H1 (cell line): ENCODE measurements around the gene HMG20A. TPM values are rescaled to one million over a fixed set of nuclear protein-coding genes. Genes with fewer than 3 reads are reported as not detected.

Source experiments
- CTCF ChIA-PET: fragments of 300-600 bp; sonication (Branson Sonifier 250); formaldehyde crosslinking; loops from one replicate; lab custom pipeline; 2021; ENCODE audit not compliant: partially characterized antibody; lab: Charles Lee
- POLR2A ChIA-PET: fragments of 300-600 bp; sonication (Branson Sonifier 250); formaldehyde crosslinking; loops from one replicate; lab custom pipeline; 2021; ENCODE audit warnings: inconsistent platforms; ENCODE audit not compliant: partially characterized antibody; lab: Charles Lee
- DNase-seq, 2 experiments: peaks; one replicate each; pipeline versions ENCODE4 v3.0.0 to v3.0.0-alpha.2; 2010 to 2022; ENCODE audit warnings: low spot score in 2 of 2, low read depth in 1 of 2, mixed read lengths in 1 of 2
- FAIRE-seq: peaks from 2 replicates; lab custom pipeline; 2011; peaks lifted over from hg19 to GRCh38; lab: Jason Lieb, UNC
- H2AFZ ChIP-seq: 2 replicates; pipeline ENCODE4 v1.8.1; 2012; ENCODE audit warnings: low read length, inconsistent platforms
- H2AK5ac ChIP-seq: 2 replicates; pipeline ENCODE4 v1.6.1; 2013; ENCODE audit warnings: low read depth, low read length
- H2BK120ac ChIP-seq: replicated peaks from 2 replicates; pipeline ENCODE3; 2013; ENCODE audit warnings: low read depth, low read length, inconsistent platforms
- H2BK12ac ChIP-seq: 2 replicates; pipeline ENCODE4 v1.6.1; 2013; ENCODE audit warnings: low read depth, low read length
- H2BK15ac ChIP-seq: 2 replicates; pipeline ENCODE4 v1.6.1; 2013; ENCODE audit warnings: low read length
- H2BK20ac ChIP-seq: 2 replicates; pipeline ENCODE4 v1.6.1; 2013; ENCODE audit warnings: low read length
- H2BK5ac ChIP-seq: 2 replicates; pipeline ENCODE4 v1.6.1; 2013; ENCODE audit warnings: low read depth, low read length
- H3K14ac ChIP-seq: 2 replicates; pipeline ENCODE4 v1.6.1; 2013; ENCODE audit warnings: inconsistent platforms; ENCODE audit not compliant: insufficient read length
- H3K18ac ChIP-seq: 2 replicates; pipeline ENCODE4 v1.6.1; 2013; ENCODE audit warnings: low read length; ENCODE audit errors: extremely low read depth
- H3K23ac ChIP-seq: 2 replicates; pipeline ENCODE4 v1.6.1; 2013; ENCODE audit warnings: inconsistent platforms; ENCODE audit not compliant: insufficient read length
- H3K23me2 ChIP-seq: 2 replicates; pipeline ENCODE4 v1.6.1; 2013; ENCODE audit warnings: low read depth, low read length
- H3K27ac ChIP-seq: 2 replicates; pipeline ENCODE4 v1.6.1; 2011; ENCODE audit warnings: low read depth, low read length, inconsistent platforms
- H3K27me3 ChIP-seq, 4 experiments: replicated peaks in 1 of 4; 1 replicate in 1 of 4; 2 replicates in 3 of 4; pipeline versions ENCODE4 v1.6.1 to v1.8.1; 2011 to 2013; ENCODE audit warnings: low read length in 3 of 4, mild to moderate bottlenecking in 3 of 4, inconsistent platforms in 2 of 4, mixed read lengths in 2 of 4, moderate library complexity in 1 of 4; ENCODE audit not compliant: control insufficient read depth in 3 of 4, insufficient read depth in 3 of 4; ENCODE audit errors: extremely low read depth in 1 of 4
- H3K36me3 ChIP-seq, 4 experiments: 2 replicates each; pipeline versions ENCODE4 v1.6.1 to v1.8.1; 2011 to 2013; ENCODE audit warnings: mild to moderate bottlenecking in 4 of 4, low read length in 3 of 4, moderate library complexity in 2 of 4, control low read depth in 1 of 4, inconsistent platforms in 1 of 4; ENCODE audit not compliant: insufficient read depth in 4 of 4, control insufficient read depth in 2 of 4
- H3K4ac ChIP-seq: replicated peaks from 2 replicates; pipeline ENCODE3; 2013; ENCODE audit warnings: low read length, low read depth, mixed read lengths, inconsistent platforms; ENCODE audit not compliant: insufficient read length
- H3K4me1 ChIP-seq, 4 experiments: replicated peaks in 1 of 4; 1 replicate in 1 of 4; 2 replicates in 3 of 4; pipeline versions ENCODE4 v1.6.1 to v1.8.1; 2011 to 2013; ENCODE audit warnings: low read length in 3 of 4, inconsistent platforms in 2 of 4, mixed read lengths in 1 of 4; ENCODE audit not compliant: insufficient read depth in 4 of 4, control insufficient read depth in 3 of 4
- H3K4me2 ChIP-seq, 2 experiments: 2 replicates each; pipeline versions ENCODE4 v1.6.1 to v1.8.1; 2011 to 2013; ENCODE audit warnings: low read depth in 2 of 2, low read length in 2 of 2, control low read depth in 1 of 2, inconsistent platforms in 1 of 2, mild to moderate bottlenecking in 1 of 2; ENCODE audit not compliant: insufficient read depth in 1 of 2
- H3K4me3 ChIP-seq, 4 experiments: fragments of 200-600, 300-600 bp in 1 of 4; sonication (generic), shearing (Covaris generic), sonication (Bioruptor Twin) in 1 of 4; 2 replicates each; pipeline versions ENCODE4 v1.5.1 to v1.8.1; 2011 to 2016; ENCODE audit warnings: low read length in 4 of 4, low read depth in 3 of 4, control low read depth in 2 of 4, inconsistent platforms in 2 of 4, mild to moderate bottlenecking in 2 of 4, mixed read lengths in 1 of 4, moderate library complexity in 1 of 4; ENCODE audit not compliant: insufficient read depth in 2 of 4; ENCODE audit errors: extremely low read depth in 1 of 4
- H3K56ac ChIP-seq: replicated peaks from 2 replicates; pipeline ENCODE3; 2013; ENCODE audit warnings: low read depth, mild to moderate bottlenecking, mixed read lengths, low read length, inconsistent platforms; ENCODE audit not compliant: insufficient read length
- H3K79me1 ChIP-seq: 2 replicates; pipeline ENCODE4 v1.6.1; 2013; ENCODE audit warnings: low read depth, low read length, control low read depth
- H3K79me2 ChIP-seq, 2 experiments: 2 replicates each; pipeline versions ENCODE4 v1.6.1 to v1.8.1; 2012 to 2013; ENCODE audit warnings: low read length in 2 of 2, mild to moderate bottlenecking in 2 of 2, inconsistent platforms in 1 of 2; ENCODE audit not compliant: insufficient read depth in 2 of 2, control insufficient read depth in 1 of 2
- H3K9ac ChIP-seq, 4 experiments: replicated peaks in 1 of 4; 1 replicate in 1 of 4; 2 replicates in 3 of 4; pipeline versions ENCODE4 v1.6.1 to v1.8.1; 2011 to 2013; ENCODE audit warnings: low read depth in 3 of 4, low read length in 3 of 4, control low read depth in 2 of 4, mild to moderate bottlenecking in 2 of 4, moderate library complexity in 2 of 4, inconsistent platforms in 1 of 4; ENCODE audit errors: extremely low read depth in 1 of 4
- H3K9me3 ChIP-seq, 2 experiments: 2 replicates each; pipeline versions ENCODE4 v1.6.1 to v1.8.1; 2012 to 2013; ENCODE audit warnings: mild to moderate bottlenecking in 2 of 2, moderate library complexity in 2 of 2, control low read depth in 1 of 2, inconsistent platforms in 1 of 2, low read depth in 1 of 2, low read length in 1 of 2, mixed read lengths in 1 of 2; ENCODE audit not compliant: insufficient read depth in 2 of 2
- H4K20me1 ChIP-seq, 2 experiments: replicated peaks in 1 of 2; 2 replicates each; pipeline versions ENCODE3 to v1.8.1; 2011 to 2013; ENCODE audit warnings: inconsistent platforms in 2 of 2, low read length in 2 of 2, mild to moderate bottlenecking in 1 of 2; ENCODE audit not compliant: insufficient read depth in 2 of 2, control insufficient read depth in 1 of 2
- H4K5ac ChIP-seq: 2 replicates; pipeline ENCODE4 v1.6.1; 2013; ENCODE audit warnings: low read length, low read depth, mixed read lengths, inconsistent platforms; ENCODE audit not compliant: insufficient read length
- H4K8ac ChIP-seq: 2 replicates; pipeline ENCODE4 v1.8.0; 2013; ENCODE audit warnings: mild to moderate bottlenecking, moderate library complexity, low read length, inconsistent platforms; ENCODE audit not compliant: insufficient read depth; ENCODE audit errors: extremely low read depth
- H4K91ac ChIP-seq: replicated peaks from 2 replicates; pipeline ENCODE3; 2013; ENCODE audit warnings: low read length, mixed read lengths, inconsistent platforms; ENCODE audit not compliant: insufficient read length
- ATF3 ChIP-seq: IDR thresholded peaks from 2 replicates; pipeline ENCODE4 v1.6.1; 2011; ENCODE audit warnings: low read depth, mild to moderate bottlenecking, low read length; ENCODE audit not compliant: insufficient read depth
- CBX5 ChIP-seq: fragments of 300-800, 300-1000 bp; sonication (generic); IDR thresholded peaks from 2 replicates; pipeline ENCODE4 v1.7.1; 2016; ENCODE audit warnings: antibody characterized with exemption, low read length, low read depth
- CEBPB ChIP-seq: IDR thresholded peaks from 2 replicates; pipeline ENCODE4 v1.6.1; 2012; ENCODE audit warnings: low read depth, low read length
- CREB1 ChIP-seq: IDR thresholded peaks from 2 replicates; pipeline ENCODE4 v1.6.1; 2012; ENCODE audit warnings: inconsistent platforms
- EZH2 ChIP-seq: fragments of 200-600 bp; sonication (generic); IDR thresholded peaks from 2 replicates; pipeline ENCODE4 v1.7.1; 2012; ENCODE audit warnings: low read depth, mild to moderate bottlenecking, moderate library complexity, low read length, inconsistent platforms; ENCODE audit not compliant: severe bottlenecking
- FOSL1 ChIP-seq: IDR thresholded peaks from 2 replicates; pipeline ENCODE4 v1.6.1; 2011; ENCODE audit warnings: mild to moderate bottlenecking, low read depth, low read length, moderate library complexity; ENCODE audit not compliant: insufficient read depth
- HDAC2 ChIP-seq, 2 experiments: fragments of 300-600 bp in 1 of 2; sonication (generic) in 1 of 2; IDR thresholded peaks; 2 replicates each; pipeline ENCODE4 v1.6.1; 2011 to 2012; ENCODE audit warnings: low read depth in 2 of 2, low read length in 2 of 2, mild to moderate bottlenecking in 2 of 2, moderate library complexity in 2 of 2, borderline replicate concordance in 1 of 2, inconsistent platforms in 1 of 2
- PHF8 ChIP-seq: fragments of 200-600 bp; sonication (generic); conservative IDR thresholded peaks from 2 replicates; pipeline ENCODE4 v1.7.1; 2012; ENCODE audit warnings: low read depth, mild to moderate bottlenecking, inconsistent platforms, low read length, moderate library complexity
- POLR2A ChIP-seq, 2 experiments: IDR thresholded peaks; 1 replicate in 1 of 2; 2 replicates in 1 of 2; pipeline ENCODE4 v1.6.1; 2011; ENCODE audit warnings: low read depth in 2 of 2, low read length in 2 of 2, mild to moderate bottlenecking in 2 of 2; ENCODE audit errors: control extremely low read depth in 1 of 2
- SUZ12 ChIP-seq: fragments of 200-600 bp; sonication (generic); IDR thresholded peaks from 2 replicates; pipeline ENCODE4 v1.6.1; 2012; ENCODE audit warnings: mild to moderate bottlenecking, inconsistent platforms, low read length, moderate library complexity, mixed read lengths
- WGBS, 2 experiments: shearing (Covaris generic) in 1 of 2; methylation state at CpG; one replicate each; pipeline versions ENCODE4 v1.1.6 to v1.1.7; 2013 to 2015; ENCODE audit warnings: low lambda C conversion rate in 2 of 2, mixed read lengths in 2 of 2, inconsistent platforms in 1 of 2, low coverage in 1 of 2, missing lambda C conversion rate in 1 of 2; ENCODE audit not compliant: insufficient replicate concordance in 2 of 2, insufficient coverage in 1 of 2, insufficient read length in 1 of 2; ENCODE audit errors: extremely low coverage in 1 of 2, missing lambda C conversion rate in 1 of 2; 5-methylcytosine and 5-hydroxymethylcytosine counted together
- polyA plus RNA-seq, 7 experiments: library from polyadenylated mRNA; depleted of rRNA in 3 of 7; stranded (reverse) in 5 of 7; unstranded in 2 of 7; fragments of >200 nt in 5 of 7; fragments of 200-250 nt in 2 of 7; gene quantifications; 1 replicate in 5 of 7; 2 replicates in 1 of 7; 4 replicates in 1 of 7; pipeline versions ENCODE4 v1.2.1 to v1.2.3, GENCODE V29; 2011 to 2013; ENCODE audit warnings: missing spikeins in 2 of 7, mixed read lengths in 2 of 7
- total RNA-seq: library from RNA; stranded (reverse); fragmentation: NEBNext Ultra II Directional; extraction: Animal tissue kit (Norgen Biotek cat#: 25700); gene quantifications from 2 replicates; pipeline ENCODE4 v1.2.1, GENCODE V29; 2021
- TF ChIP-seq, protein P1 (sequence below), 3 experiments: IDR thresholded peaks; 1 replicate in 2 of 3; 2 replicates in 1 of 3; pipeline versions ENCODE4 v1.5.1 to v1.6.1; 2011; ENCODE audit warnings: low read length in 3 of 3, mild to moderate bottlenecking in 3 of 3, inconsistent platforms in 2 of 3, low read depth in 1 of 3, moderate library complexity in 1 of 3; ENCODE audit not compliant: insufficient read depth in 1 of 3; ENCODE audit errors: control extremely low read depth in 1 of 3

The HMG20A gene
- total and polyA plus RNA-seq, 2 of the 8 experiments (the other 6 are each of a cell fraction or from before 2014, with no cell fraction given): 52.1 to 59.7 TPM

DNA sequence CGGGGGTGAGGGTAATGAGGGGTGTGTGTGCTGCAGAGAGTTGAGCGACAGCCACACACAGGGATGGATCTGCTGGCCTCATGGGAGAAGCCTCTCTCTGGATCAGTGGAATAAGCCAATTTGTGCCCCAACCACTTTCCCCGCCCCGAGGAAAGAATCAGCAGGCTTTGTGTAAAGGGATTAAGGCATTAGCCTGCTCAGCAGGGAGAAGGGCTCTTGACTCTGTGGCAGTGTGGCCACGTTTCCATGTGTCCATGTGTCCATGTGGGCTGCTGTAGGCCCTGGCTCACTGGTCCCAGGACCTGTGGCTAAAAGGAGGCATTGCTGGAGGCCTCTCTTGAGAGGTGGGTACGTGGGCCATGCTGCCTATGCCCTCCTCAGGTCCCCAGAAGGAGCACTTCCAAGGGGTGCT lies 104.7 kb downstream of the HMG20A start:
- FAIRE-seq (no peak), DNase-seq (no peak)
- ChIA-PET CTCF (interaction anchor here (1.4 to 4.0 kb wide), 3 partner anchors 13 to 29 kb away, joined by 3 to 24 read pairs (median 14); no protein-coding TSS in a partner anchor), POLR2A (no interaction called here)
- no peak overlapping the region for H3K27ac ChIP-seq
- no peak overlapping the region for H3K4me2 ChIP-seq
- peaks cover 0 to 28% (median 6%) of the 10 kb centered on the region in 4 experiments; a peak in 6 of 7 replicates for H3K4me1 ChIP-seq
- H2AK5ac ChIP-seq: no peak overlapping the region
- no peaks in the 10 kb centered on the region for H3K36me3 ChIP-seq
- peak overlapping the region; percentile 89 for H2BK15ac ChIP-seq
- peak overlapping the region; percentile 36 for H2BK120ac ChIP-seq
- no peaks in the 10 kb centered on the region for H3K79me2 ChIP-seq
- peak overlapping the region; percentile 73; the same call in 1 of the 2 replicates for H2BK20ac ChIP-seq
- H3K23me2 ChIP-seq: no peaks in the 10 kb centered on the region
- H3K14ac ChIP-seq: no peak overlapping the region
- no peak overlapping the region for H3K9ac ChIP-seq
- H2BK5ac ChIP-seq: peak overlapping the region; percentile 8; the same call in 1 of the 2 replicates
- no peak overlapping the region for H4K8ac ChIP-seq
- no peak overlapping the region for H4K5ac ChIP-seq
- no peak overlapping the region for H3K4me3 ChIP-seq
- H3K23ac ChIP-seq: no peak overlapping the region
- H3K18ac ChIP-seq: peak overlapping the region; percentile 81
- no peak overlapping the region for H2AFZ ChIP-seq
- no peaks in the 10 kb centered on the region; a peak in 1 of 7 replicates for H3K27me3 ChIP-seq
- H4K91ac ChIP-seq: no peak overlapping the region
- peak overlapping the region; percentile 57 for H3K4ac ChIP-seq
- no peak overlapping the region for H3K56ac ChIP-seq
- 75% methylated on average over 6 of the region's 6 CpGs; no CpG with 5 or more reads in 1 of the 2 experiments for WGBS, 2 experiments
- no peaks in the 10 kb centered on the region for H4K20me1 ChIP-seq
- H3K9me3 ChIP-seq: no peaks in the 10 kb centered on the region
- no peaks in the 10 kb centered on the region for H3K79me1 ChIP-seq
- H2BK12ac ChIP-seq: peak overlapping the region; percentile 39; the same call in 1 of the 2 replicates
- TF ChIP-seq ATF3: no peak
- TF ChIP-seq CREB1: no peak
- TF ChIP-seq SUZ12: no peak
- no peak for TF ChIP-seq FOSL1
- no peak for TF ChIP-seq CEBPB
- no peak for TF ChIP-seq POLR2A (IDR thresholded peaks at IDR 0.05; ENCODE audit: control extremely low read depth in 1 of 2, low read depth in 2 of 2, low read length in 2 of 2)
- TF ChIP-seq, protein P1, sequence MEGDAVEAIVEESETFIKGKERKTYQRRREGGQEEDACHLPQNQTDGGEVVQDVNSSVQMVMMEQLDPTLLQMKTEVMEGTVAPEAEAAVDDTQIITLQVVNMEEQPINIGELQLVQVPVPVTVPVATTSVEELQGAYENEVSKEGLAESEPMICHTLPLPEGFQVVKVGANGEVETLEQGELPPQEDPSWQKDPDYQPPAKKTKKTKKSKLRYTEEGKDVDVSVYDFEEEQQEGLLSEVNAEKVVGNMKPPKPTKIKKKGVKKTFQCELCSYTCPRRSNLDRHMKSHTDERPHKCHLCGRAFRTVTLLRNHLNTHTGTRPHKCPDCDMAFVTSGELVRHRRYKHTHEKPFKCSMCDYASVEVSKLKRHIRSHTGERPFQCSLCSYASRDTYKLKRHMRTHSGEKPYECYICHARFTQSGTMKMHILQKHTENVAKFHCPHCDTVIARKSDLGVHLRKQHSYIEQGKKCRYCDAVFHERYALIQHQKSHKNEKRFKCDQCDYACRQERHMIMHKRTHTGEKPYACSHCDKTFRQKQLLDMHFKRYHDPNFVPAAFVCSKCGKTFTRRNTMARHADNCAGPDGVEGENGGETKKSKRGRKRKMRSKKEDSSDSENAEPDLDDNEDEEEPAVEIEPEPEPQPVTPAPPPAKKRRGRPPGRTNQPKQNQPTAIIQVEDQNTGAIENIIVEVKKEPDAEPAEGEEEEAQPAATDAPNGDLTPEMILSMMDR (IDR thresholded peaks at IDR 0.05; ENCODE audit: control extremely low read depth in 1 of 3, insufficient read depth in 1 of 3, low read depth in 1 of 3, low read length in 3 of 3): no peak
- TF ChIP-seq HDAC2 (IDR thresholded peaks at IDR 0.05; ENCODE audit: borderline replicate concordance in 1 of 2, low read depth in 2 of 2, low read length in 2 of 2): no peak
- TF ChIP-seq EZH2: no peak
- no peak for TF ChIP-seq CBX5
- TF ChIP-seq PHF8: no peak
